T-cell (primary cell): ENCODE data around the gene VPS33A. TPM values are rescaled to one million over a fixed set of nuclear protein-coding genes. Genes with fewer than 3 reads are reported as not detected.
A peak's percentile ranks its signal among the peaks of the same experiment; 100 is the strongest.

Source experiments
- ATAC-seq, 4 experiments: fragments of 200-7000 bp in 3 of 4; fragments of 150-1000 bp in 1 of 4; cut with Tn5 transposase; replicated peaks in 1 of 4; 1 replicate in 3 of 4; 2 replicates in 1 of 4; pipeline ENCODE4 v1.10.0; 2021; ENCODE audit warnings: moderate library complexity in 3 of 4, mild to moderate bottlenecking in 2 of 4, moderate number of reproducible peaks in 1 of 4
- CTCF ChIA-PET, 2 donors: fragments of 300-600 bp; sonication (Branson Sonifier 250); formaldehyde crosslinking; loops; one replicate each; lab custom pipeline; 2022; ENCODE audit warnings: antibody characterized with exemption in 2 of 2; lab: Charles Lee
- POLR2A ChIA-PET, 2 donors: fragments of 300-600 bp; sonication (Branson Sonifier 250); formaldehyde crosslinking; loops; one replicate each; lab custom pipeline; 2022; ENCODE audit warnings: antibody characterized with exemption in 2 of 2; lab: Charles Lee
- DNase-seq, 35 experiments: peaks; one replicate each; pipeline versions ENCODE4 v3.0.0 to v3.0.0-alpha.2; 2013 to 2023
- H3K27ac ChIP-seq: one replicate; pipeline ENCODE4 v1.5.1; 2013; ENCODE audit warnings: low read length
- H3K27me3 ChIP-seq, 2 experiments: replicated peaks in 1 of 2; 1 replicate in 1 of 2; 2 replicates in 1 of 2; pipeline versions ENCODE4 v1.6.1 to v1.7.0; 2013; ENCODE audit warnings: low read length in 1 of 2, mixed read lengths in 1 of 2; ENCODE audit not compliant: control insufficient read depth in 2 of 2, insufficient read depth in 2 of 2; ENCODE audit errors: extremely low read depth in 1 of 2
- H3K36me3 ChIP-seq, 2 donors: 1 replicate in 1 of 2; 2 replicates in 1 of 2; pipeline versions ENCODE4 v1.6.1 to v1.7.0; 2013; ENCODE audit warnings: low read length in 1 of 2; ENCODE audit not compliant: control insufficient read depth in 2 of 2, insufficient read depth in 1 of 2; ENCODE audit errors: extremely low read depth in 1 of 2
- H3K4me1 ChIP-seq, 2 experiments: 1 replicate in 1 of 2; 2 replicates in 1 of 2; pipeline versions ENCODE4 v1.6.1 to v1.7.0; 2013; ENCODE audit warnings: low read length in 2 of 2, mixed read lengths in 1 of 2; ENCODE audit not compliant: insufficient read depth in 2 of 2, control insufficient read depth in 1 of 2; ENCODE audit errors: extremely low read depth in 1 of 2
- H3K4me3 ChIP-seq, 2 donors: 1 replicate in 1 of 2; 2 replicates in 1 of 2; pipeline versions ENCODE4 v1.5.1 to v1.7.0; 2013; ENCODE audit warnings: mild to moderate bottlenecking in 2 of 2, low read length in 1 of 2, moderate library complexity in 1 of 2; ENCODE audit not compliant: control insufficient read depth in 1 of 2; ENCODE audit errors: extremely low read depth in 1 of 2
- H3K9me3 ChIP-seq: 2 replicates; pipeline ENCODE4 v1.7.0; 2013
- H3K27ac Mint-ChIP-seq, 2 donors: one replicate each; pipeline ENCODE4 v1.8.0; 2020 to 2021; ENCODE audit warnings: mild to moderate bottlenecking in 2 of 2, mixed read lengths in 2 of 2
- H3K27me3 Mint-ChIP-seq, 2 donors: one replicate each; pipeline ENCODE4 v1.8.0; 2021 to 2022; ENCODE audit warnings: mixed read lengths in 2 of 2
- H3K36me3 Mint-ChIP-seq: one replicate; pipeline ENCODE4 v1.8.0; 2021; ENCODE audit warnings: mixed read lengths
- H3K4me1 Mint-ChIP-seq, 3 donors: one replicate each; pipeline ENCODE4 v1.8.0; 2020 to 2022; ENCODE audit warnings: mixed read lengths in 3 of 3, mild to moderate bottlenecking in 1 of 3
- H3K4me3 Mint-ChIP-seq, 3 donors: one replicate each; pipeline ENCODE4 v1.8.0; 2020 to 2022; ENCODE audit warnings: mild to moderate bottlenecking in 3 of 3, mixed read lengths in 3 of 3, moderate library complexity in 3 of 3
- H3K9me3 Mint-ChIP-seq, 3 donors: one replicate each; pipeline ENCODE4 v1.8.0; 2020 to 2022; ENCODE audit warnings: mixed read lengths in 3 of 3
- WGBS: methylation state at CpG from one replicate; pipeline ENCODE4 v1.1.5; 2013; ENCODE audit warnings: missing lambda C conversion rate; ENCODE audit not compliant: insufficient coverage; 5-methylcytosine and 5-hydroxymethylcytosine counted together
- total RNA-seq, 35 experiments: library from RNA in 6 of 35; stranded (reverse) in 6 of 35; fragments of 120-200 nt in 1 of 35; gene quantifications; one replicate each; pipeline versions ENCODE4 v1.2.1 to v1.2.4 and lab custom pipeline; 2013 to 2026

The VPS33A gene
- total RNA-seq, 5 donors from 2014 or later (not counting 1 experiment from before 2014, with no cell fraction given), result 22.7 to 35.0 (median 29.5) TPM

- ATAC-seq (no peak), DNase-seq (peak in 1 of 35 experiments; percentile 25)
- POLR2A ChIA-PET, result no interaction called here
- H3K27ac Mint-ChIP-seq, result no peak overlapping the region
- peaks cover 6 to 9% (median 8%) of the 10 kb centered on the region in 3 donors for H3K4me1 Mint-ChIP-seq
- H3K36me3 Mint-ChIP-seq, result no peaks in the 10 kb centered on the region
- peaks cover 11 to 14% of the 10 kb centered on the region in 2 donors for H3K27me3 Mint-ChIP-seq
- 64% methylated on average over 8 of the region's 18 CpGs for WGBS
- peak overlapping the region; percentile 51 to 77 (median 74) for H3K4me3 Mint-ChIP-seq
- H3K27ac ChIP-seq, result no peak overlapping the region
- H3K9me3 ChIP-seq, result no peaks in the 10 kb centered on the region
- no peaks in the 10 kb centered on the region for H3K36me3 ChIP-seq
- peaks cover 0 to 10% of the 10 kb centered on the region in 2 experiments for H3K4me1 ChIP-seq
- H3K9me3 Mint-ChIP-seq, result no peaks in the 10 kb centered on the region
- peaks cover 0 to 22% of the 10 kb centered on the region in 2 experiments for H3K27me3 ChIP-seq
- no peak overlapping the region for H3K4me3 ChIP-seq
- CTCF ChIA-PET, result no interaction called here
These were observed 81.8 kb downstream of the VPS33A start for GRCh38 chr12:122184517-122184916.

DNA sequence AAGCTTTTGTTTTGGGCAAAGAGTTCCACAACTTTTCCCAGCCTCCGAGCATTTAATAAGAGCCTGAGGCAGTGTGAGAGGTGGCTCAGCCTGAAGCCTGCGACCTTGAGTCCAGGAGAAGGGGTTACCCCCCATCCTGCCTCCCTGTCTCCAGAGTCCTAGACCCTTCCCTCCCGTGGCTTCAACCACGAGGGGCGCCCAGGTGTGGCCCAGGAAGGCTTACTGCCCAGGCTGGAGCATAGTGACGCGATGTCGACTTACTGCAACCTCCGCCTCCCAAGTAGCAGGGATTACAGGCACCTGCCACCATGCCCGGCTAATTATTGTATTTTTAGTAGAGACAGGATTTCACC is 82.7 kb downstream of the VPS33A start:
- ChIA-PET POLR2A (interaction anchor here in 1 of 2 donors (0.6 kb wide), 1 partner anchor 1027 kb away, joined by 9 read pairs; no protein-coding TSS in a partner anchor), CTCF (no interaction called here)
- WGBS, result 92% methylated on average over 2 of the region's 10 CpGs
- Histone ChIP-seq H3K36me3 (no peaks in the 10 kb centered on the region), H3K27me3 (peaks cover 0 to 22% of the 10 kb centered on the region in 2 experiments), H3K4me1 (peaks cover 0 to 10% of the 10 kb centered on the region in 2 experiments), H3K4me3 (peak overlapping the region in 1 of 2 donors; percentile 47), H3K9me3 (no peaks in the 10 kb centered on the region), H3K27ac (no peak overlapping the region)
- ATAC-seq, result peak in 1 of 4 experiments; percentile 3
- Mint-ChIP-seq H3K4me3 (peak overlapping the region; percentile 62 to 77 (median 74)), H3K36me3 (no peaks in the 10 kb centered on the region), H3K9me3 (no peaks in the 10 kb centered on the region), H3K27me3 (peaks cover 11 to 14% of the 10 kb centered on the region in 2 donors), H3K27ac (no peak overlapping the region), H3K4me1 (peaks cover 6 to 9% (median 8%) of the 10 kb centered on the region in 3 donors)
- no peak for DNase-seq

DNA sequence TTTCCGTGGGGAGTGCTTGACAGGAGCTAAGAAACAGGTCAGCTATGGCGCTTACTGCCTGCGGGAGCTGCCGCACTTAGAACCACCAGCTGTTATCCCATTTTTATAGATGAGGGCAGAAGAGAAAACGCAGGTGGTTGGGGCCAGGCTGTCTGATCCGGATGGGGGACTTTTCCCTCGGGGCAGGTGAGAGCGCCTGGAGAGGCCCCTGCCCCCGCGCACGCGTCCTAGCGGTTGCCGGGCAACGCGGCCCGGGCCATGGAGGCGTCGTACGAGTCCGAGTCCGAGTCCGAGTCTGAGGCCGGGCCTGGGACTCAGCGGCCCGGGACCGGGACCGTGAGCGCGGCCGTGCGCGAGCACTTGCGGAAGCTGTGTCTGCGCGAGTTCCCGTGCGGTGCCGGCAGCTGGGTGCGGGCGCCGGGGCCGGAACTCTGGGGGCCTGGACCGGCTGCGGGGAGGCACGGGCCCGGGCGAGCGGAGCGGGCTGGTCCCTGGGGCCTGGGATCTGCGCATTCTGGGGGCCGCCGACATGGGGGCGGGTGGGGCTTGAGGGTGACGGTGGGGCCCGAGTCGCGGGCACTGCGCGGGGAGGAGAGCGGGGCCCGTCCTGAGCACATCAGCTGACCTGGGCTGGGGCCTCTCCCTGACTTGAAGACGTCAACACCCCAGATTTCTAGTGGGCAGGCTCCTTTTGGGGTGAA is 83.3 kb downstream of the VPS33A start, which contains the start of gene LRRC43:
TSS of gene LRRC43 (plus strand) at position 237 of the 701 bp plus-strand sequence. CDS start at position 259, 22 bp downstream.
- Mint-ChIP-seq H3K9me3 (no peaks in the 10 kb centered on the region), H3K4me1 (peaks cover 6 to 9% (median 8%) of the 10 kb centered on the region in 3 donors), H3K27me3 (peaks cover 11 to 14% of the 10 kb centered on the region in 2 donors), H3K27ac (no peak within 1 kb of the TSS), H3K36me3 (no peaks in the 10 kb centered on the region), H3K4me3 (peak within 1 kb of the TSS; percentile 74 to 82 (median 77))
- Histone ChIP-seq H3K9me3 (no peaks in the 10 kb centered on the region), H3K36me3 (no peaks in the 10 kb centered on the region), H3K4me3 (peak within 1 kb of the TSS; percentile 43 to 74), H3K27me3 (peaks cover 0 to 22% of the 10 kb centered on the region in 2 experiments), H3K4me1 (peaks cover 0 to 10% of the 10 kb centered on the region in 2 experiments), H3K27ac (no peak within 1 kb of the TSS)
- ChIA-PET POLR2A (interaction anchor here in 1 of 2 donors (0.6 kb wide), 3 partner anchors 31 to 1028 kb away, joined by 3 to 9 read pairs (median 4); no protein-coding TSS in a partner anchor), CTCF (no interaction called here)
- peak in 21 of 35 experiments; percentile 21 to 56 (median 35) for DNase-seq
- peak; percentile 79 to 86 (median 83) for ATAC-seq
- 6% methylated on average over 62 of the region's 63 CpGs for WGBS

Other genes with a start within 250 kb of the VPS33A start
- gene BCL7A, start 244.6 kb downstream of the VPS33A start, total RNA-seq, result 1 to 10 TPM; 5.3 to 7.4 (median 6.7) TPM
- gene MLXIP, start 187.7 kb downstream of the VPS33A start, total RNA-seq, result 100 to 1,000 TPM in 2 of 5 donors, 10 to 100 TPM in 3; 87.9 to 113 (median 98.3) TPM
- not detected for gene IL31, start 92.3 kb downstream of the VPS33A start, total RNA-seq
- gene LRRC43, start 83.4 kb downstream of the VPS33A start, total RNA-seq, result under 1 TPM in 2 of 5 donors, not detected in 3; 0.44 to 0.66 TPM
- gene B3GNT4, start 62.8 kb downstream of the VPS33A start, total RNA-seq, result 1 to 10 TPM in 2 of 5 donors, under 1 TPM in 2, not detected in 1; 0.35 to 1.4 (median 0.88) TPM
- gene DIABLO, start 40.4 kb downstream of the VPS33A start, total RNA-seq, result 10 to 100 TPM; 39.8 to 85.1 (median 41.3) TPM
- 10 to 100 TPM; 47.2 to 69.5 (median 59.4) TPM for gene CLIP1, start 156.2 kb upstream of the VPS33A start, total RNA-seq
- gene ZCCHC8, start 234.4 kb upstream of the VPS33A start, total RNA-seq, result 10 to 100 TPM; 41.9 to 49.5 (median 45.3) TPM